Testis (tissue), 3 donors: ENCODE data around the gene BCL2L11. TPM values are rescaled to one million over a fixed set of nuclear protein-coding genes. Genes with fewer than 3 reads are reported as not detected.

ENCODE experiments used
- DNase-seq: peaks from one replicate; pipeline ENCODE4 v3.0.0-alpha.2; 2019
- H3K27ac ChIP-seq, 2 donors: fragments of 200-600 bp; sonication (generic); one replicate each; pipeline ENCODE4 v1.5.1; 2019
- H3K27me3 ChIP-seq: fragments of 200-600 bp; sonication (generic); one replicate; pipeline ENCODE4 v1.5.1; 2019
- H3K36me3 ChIP-seq: fragments of 200-600 bp; sonication (generic); one replicate; pipeline ENCODE4 v1.5.1; 2017; ENCODE audit warnings: low read depth; ENCODE audit errors: missing control alignments
- H3K4me1 ChIP-seq: fragments of 200-600 bp; sonication (generic); one replicate; pipeline ENCODE4 v1.5.1; 2019
- H3K4me3 ChIP-seq, 2 donors: fragments of 200-600 bp; sonication (generic); one replicate each; pipeline ENCODE4 v1.5.1; 2017 to 2019
- H3K9me3 ChIP-seq: fragments of 200-600 bp; sonication (generic); one replicate; pipeline ENCODE4 v1.5.1; 2017
- POLR2A ChIP-seq: fragments of 450-650 bp; IDR thresholded peaks from one replicate; pipeline ENCODE4 v1.6.1; 2017; ENCODE audit warnings: antibody characterized with exemption, mild to moderate bottlenecking, moderate library complexity
- WGBS, 2 donors: methylation state at CpG; one replicate each; pipeline ENCODE4 v1.1.5; 2018; 5-methylcytosine and 5-hydroxymethylcytosine counted together
- intact Hi-C: fragments of 100-400 bp; cut with DNase I; formaldehyde crosslinking; loops from one replicate; pipeline ENCODE4 v1.15.1; 2023; ENCODE audit warnings: low total_unique reads
- polyA plus RNA-seq: library from polyadenylated mRNA; stranded (reverse); fragments of 350-450 nt; fragmentation: Illumina TruSeq; extraction: RNeasy Lipid Tissue Mini Kit (QIAGEN cat#74804); gene quantifications from one replicate; pipeline ENCODE4 v1.2.3, GENCODE V29; 2014; ENCODE audit warnings: low read depth, low replicate concordance; ENCODE audit not compliant: insufficient read depth
- total RNA-seq, 2 donors: library from RNA; depleted of rRNA; stranded (reverse); fragments of >200 nt; gene quantifications; one replicate each; pipeline ENCODE4 v1.2.3, GENCODE V29; 2016
- TF ChIP-seq, protein P1 (sequence below), 3 experiments: fragments of 450-650 bp in 2 of 3; fragments of 200-600 bp in 1 of 3; sonication (generic) in 1 of 3; IDR thresholded peaks; one replicate each; pipeline ENCODE4 v1.5.1; 2016 to 2019; ENCODE audit warnings: antibody characterized with exemption in 3 of 3, mild to moderate bottlenecking in 2 of 3, moderate library complexity in 1 of 3

BCL2L11 gene
- total and polyA plus RNA-seq, 3 donors from 2014 or later = 26.4 to 41.7 (median 29.3) TPM

DNA sequence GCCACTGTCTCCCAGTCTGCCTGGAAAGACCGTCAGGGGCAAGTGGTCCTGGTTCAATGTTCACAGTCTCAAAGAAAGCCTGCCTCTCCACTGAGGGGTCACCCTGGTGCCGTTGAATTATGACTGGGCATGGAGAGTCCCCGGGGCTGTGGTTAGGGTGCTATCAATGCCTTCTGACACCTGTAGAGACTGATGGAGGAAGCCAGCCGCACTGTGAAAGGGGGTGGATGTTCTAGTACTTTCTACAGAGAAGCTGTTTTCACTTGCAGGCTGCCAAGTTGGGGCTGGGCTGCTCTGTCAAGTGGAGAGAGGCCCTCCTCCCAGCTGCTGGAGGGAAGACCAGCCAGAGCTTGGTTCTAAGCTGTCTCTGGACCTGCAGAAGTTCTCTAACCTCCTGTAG, 80.5 kb downstream of the BCL2L11 start:
- intact Hi-C loops = no loop called here
- no peak for TF ChIP-seq POLR2A
- TF ChIP-seq, protein P1, sequence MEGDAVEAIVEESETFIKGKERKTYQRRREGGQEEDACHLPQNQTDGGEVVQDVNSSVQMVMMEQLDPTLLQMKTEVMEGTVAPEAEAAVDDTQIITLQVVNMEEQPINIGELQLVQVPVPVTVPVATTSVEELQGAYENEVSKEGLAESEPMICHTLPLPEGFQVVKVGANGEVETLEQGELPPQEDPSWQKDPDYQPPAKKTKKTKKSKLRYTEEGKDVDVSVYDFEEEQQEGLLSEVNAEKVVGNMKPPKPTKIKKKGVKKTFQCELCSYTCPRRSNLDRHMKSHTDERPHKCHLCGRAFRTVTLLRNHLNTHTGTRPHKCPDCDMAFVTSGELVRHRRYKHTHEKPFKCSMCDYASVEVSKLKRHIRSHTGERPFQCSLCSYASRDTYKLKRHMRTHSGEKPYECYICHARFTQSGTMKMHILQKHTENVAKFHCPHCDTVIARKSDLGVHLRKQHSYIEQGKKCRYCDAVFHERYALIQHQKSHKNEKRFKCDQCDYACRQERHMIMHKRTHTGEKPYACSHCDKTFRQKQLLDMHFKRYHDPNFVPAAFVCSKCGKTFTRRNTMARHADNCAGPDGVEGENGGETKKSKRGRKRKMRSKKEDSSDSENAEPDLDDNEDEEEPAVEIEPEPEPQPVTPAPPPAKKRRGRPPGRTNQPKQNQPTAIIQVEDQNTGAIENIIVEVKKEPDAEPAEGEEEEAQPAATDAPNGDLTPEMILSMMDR (IDR thresholded peaks at IDR 0.05) = no peak
- 81 to 83% methylated on average over 2 to 4 of the region's 4 CpGs for WGBS, 2 donors
- Histone ChIP-seq H3K9me3 (no peaks in the 10 kb centered on the region), H3K27me3 (no peaks in the 10 kb centered on the region), H3K36me3 (no peaks in the 10 kb centered on the region), H3K4me1 (no peaks in the 10 kb centered on the region), H3K27ac (no peak overlapping the region), H3K4me3 (no peak overlapping the region)
- no peak for DNase-seq

GRCh38 chr2:111202266-111203040, 81.7 kb downstream of the BCL2L11 start:
- Histone ChIP-seq H3K4me1 (no peaks in the 10 kb centered on the region), H3K4me3 (no peak overlapping the region), H3K9me3 (no peaks in the 10 kb centered on the region), H3K36me3 (no peaks in the 10 kb centered on the region), H3K27me3 (no peaks in the 10 kb centered on the region), H3K27ac (no peak overlapping the region)
- intact Hi-C loops = no loop called here
- TF ChIP-seq POLR2A = no peak
- TF ChIP-seq, protein P1 (IDR thresholded peaks at IDR 0.05) = no peak
- no peak for DNase-seq
- 94 to 95% methylated on average over 2 of the region's 2 CpGs for WGBS, 2 donors

DNA sequence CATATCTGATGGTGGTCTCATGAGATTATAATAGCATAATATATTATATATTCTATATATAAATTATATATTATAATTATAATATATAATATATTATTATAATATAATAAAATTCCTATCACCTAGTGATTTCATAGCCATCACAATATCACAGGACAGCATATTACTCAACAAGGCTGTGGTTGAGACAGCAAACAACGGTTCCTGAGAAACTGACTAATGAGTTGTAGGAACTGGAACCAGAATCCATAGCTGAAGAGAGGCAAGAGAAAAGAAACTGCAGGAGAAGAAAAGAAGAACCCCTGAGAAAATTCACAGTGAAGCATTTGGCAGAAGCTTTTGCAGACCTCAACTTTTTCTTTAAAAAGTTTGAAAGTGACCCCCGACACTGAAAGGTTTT, 84.0 kb downstream of the BCL2L11 start:
- DNase-seq = no peak
- no peaks in the 10 kb centered on the region for H3K36me3 ChIP-seq
- H3K9me3 ChIP-seq = no peaks in the 10 kb centered on the region
- no peaks in the 10 kb centered on the region for H3K4me1 ChIP-seq
- H3K27me3 ChIP-seq = no peaks in the 10 kb centered on the region
- H3K27ac ChIP-seq = no peak overlapping the region
- WGBS, 2 donors = 88 to 96% methylated on average over 2 of the region's 2 CpGs
- TF ChIP-seq, protein P1 (IDR thresholded peaks at IDR 0.05) = no peak
- no peak for TF ChIP-seq POLR2A
- intact Hi-C loops = no loop called here
- no peak overlapping the region for H3K4me3 ChIP-seq

GRCh38 chr2:111205774-111206173, 85.1 kb downstream of the BCL2L11 start:
- H3K4me1 ChIP-seq = no peaks in the 10 kb centered on the region
- H3K27ac ChIP-seq = no peak overlapping the region
- no peak for DNase-seq
- TF ChIP-seq, protein P1 (IDR thresholded peaks at IDR 0.05) = no peak
- TF ChIP-seq POLR2A = no peak
- H3K36me3 ChIP-seq = no peaks in the 10 kb centered on the region
- WGBS, 2 donors = 81 to 90% methylated on average over 2 of the region's 2 CpGs
- intact Hi-C loops = no loop called here
- no peaks in the 10 kb centered on the region for H3K9me3 ChIP-seq
- H3K27me3 ChIP-seq = no peaks in the 10 kb centered on the region
- no peak overlapping the region for H3K4me3 ChIP-seq

DNA sequence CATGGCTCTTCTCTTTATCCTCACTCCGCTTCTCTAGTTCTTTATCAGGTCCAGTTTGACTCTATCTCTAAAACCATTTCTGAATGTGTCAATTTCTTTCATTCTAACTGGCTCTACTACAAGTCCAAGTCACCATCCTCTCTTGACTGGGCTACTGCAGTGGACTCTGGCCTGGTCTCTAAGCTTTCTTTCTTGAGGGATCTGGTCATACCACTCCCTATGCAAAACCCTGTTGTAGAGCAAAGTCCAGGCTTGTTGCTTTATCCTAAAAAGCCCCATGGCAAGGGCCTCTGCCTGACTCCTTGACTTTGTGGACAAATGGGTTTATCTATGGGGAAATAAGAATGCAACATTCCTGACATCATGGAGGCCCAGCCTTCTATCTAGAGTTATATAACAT, 87.1 kb downstream of the BCL2L11 start:
- TF ChIP-seq, protein P1 (IDR thresholded peaks at IDR 0.05) = no peak
- TF ChIP-seq POLR2A = no peak
- WGBS, 2 donors = 84 to 90% methylated on average over 1 of the region's 1 CpG
- Histone ChIP-seq H3K4me3 (no peak overlapping the region), H3K27me3 (no peaks in the 10 kb centered on the region), H3K36me3 (no peaks in the 10 kb centered on the region), H3K4me1 (no peaks in the 10 kb centered on the region), H3K27ac (no peak overlapping the region), H3K9me3 (no peaks in the 10 kb centered on the region)
- DNase-seq = no peak
- intact Hi-C loops = no loop called here
